Right ventricle myocardium inferior (tissue), 1 donor: ENCODE results near the gene TAOK3. TPM values are rescaled to one million over a fixed set of nuclear protein-coding genes. Genes with fewer than 3 reads are reported as not detected.
A peak's percentile ranks its signal among the peaks of the same experiment; 100 is the strongest.

Source experiments
- ATAC-seq: fragments of 200-7000 bp; cut with Tn5 transposase; one replicate; pipeline ENCODE4 v1.9.1; 2020; ENCODE audit warnings: mild to moderate bottlenecking, moderate library complexity
- DNase-seq: peaks from one replicate; pipeline ENCODE4 v3.0.0; 2021; ENCODE audit errors: missing footprints
- intact Hi-C: fragments of 100-400 bp; cut with DNase I; formaldehyde crosslinking; loops from one replicate; pipeline ENCODE4 v1.11.0; 2022
- total RNA-seq: library from RNA; stranded (reverse); fragmentation: NEBNext Ultra II Directional; extraction: Animal tissue kit (Norgen Biotek cat#: 25700); gene quantifications from one replicate; pipeline ENCODE4 v1.2.1, GENCODE V29; 2021
- donor health status: DM: no; HTN: yes; CAD: no; lungs with severe emphysema.

TAOK3 gene
- total RNA-seq, 1 donor from 2014 or later, result 20.3 TPM

- intact Hi-C loops, result loop anchor here (1.0 to 10.0 kb wide), 3 partner anchors 194 to 362 kb away; partner anchors contain the start of gene RFC5
- DNase-seq (peak; percentile 97), ATAC-seq (peak; percentile 35)
Measured at GRCh38 chr12:118376089-118377020, 3.6 kb upstream of the TAOK3 start, which contains the start of gene SUDS3. SUDS3 (plus strand) TSS chr12:118376555; CDS start chr12:118376692, 137 bp downstream.

- ATAC-seq (no peak), DNase-seq (no peak)
- intact Hi-C loops, result loop anchor here (10.0 kb wide), 1 partner anchor 361 kb away; the partner anchor contains the start of gene RFC5
Measured at GRCh38 chr12:118375348-118375747, 2.6 kb upstream of the TAOK3 start.

- ATAC-seq, result no peak
- intact Hi-C loops, result loop anchor here (5.0 to 10.0 kb wide), 2 partner anchors 238 to 360 kb away; partner anchors contain the start of genes PEBP1 and RFC5
- DNase-seq, result no peak
Measured at GRCh38 chr12:118374909-118375308, 2.2 kb upstream of the TAOK3 start.

- DNase-seq (no peak), ATAC-seq (no peak)
- intact Hi-C loops, result loop anchor here (5.0 to 10.0 kb wide), 2 partner anchors 237 to 359 kb away; partner anchors contain the start of genes PEBP1 and RFC5
Measured at GRCh38 chr12:118374126-118374725, 1.5 kb upstream of the TAOK3 start.

- intact Hi-C loops, result loop anchor here (2.0 to 10.0 kb wide), 3 partner anchors 236 to 359 kb away; partner anchors contain the start of genes PEBP1, RFC5 and WSB2
- ATAC-seq, result no peak
- no peak for DNase-seq
Measured at GRCh38 chr12:118373616-118374015, 909 bp upstream of the TAOK3 start.

- intact Hi-C loops, result loop anchor here (2.0 to 10.0 kb wide), 3 partner anchors 234 to 357 kb away; partner anchors contain the start of genes PEBP1, RFC5 and WSB2
- ATAC-seq, result no peak
Measured at GRCh38 chr12:118371321-118372282, 1.1 kb downstream of the TAOK3 start.

GRCh38 chr12:118370601-118371000 is 2.1 kb downstream of the TAOK3 start:
- intact Hi-C loops, result loop anchor here (5.0 to 10.0 kb wide), 2 partner anchors 233 to 356 kb away; partner anchors contain the start of genes PEBP1 and RFC5
- DNase-seq (no peak), ATAC-seq (no peak)

More at GRCh38 chr12:118371321-118372282, 1.1 kb downstream of the TAOK3 start:
- peak; percentile 71 for DNase-seq

- ATAC-seq, result no peak
- intact Hi-C loops, result no loop called here
- no peak for DNase-seq
Measured at GRCh38 chr12:118368821-118369220, 3.9 kb downstream of the TAOK3 start.

GRCh38 chr12:118361889-118362288 is 10.8 kb downstream of the TAOK3 start:
- intact Hi-C loops, result no loop called here
- DNase-seq (no peak), ATAC-seq (no peak)

- no peak for DNase-seq
- no peak for ATAC-seq
- intact Hi-C loops, result no loop called here
Measured at GRCh38 chr12:118361092-118361404, 11.7 kb downstream of the TAOK3 start.

GRCh38 chr12:118359541-118359915 is 13.2 kb downstream of the TAOK3 start:
- DNase-seq (no peak), ATAC-seq (no peak)
- intact Hi-C loops, result no loop called here

GRCh38 chr12:118358612-118359540 is 13.8 kb downstream of the TAOK3 start:
- intact Hi-C loops, result no loop called here
- DNase-seq (no peak), ATAC-seq (no peak)

- intact Hi-C loops, result no loop called here
Measured at GRCh38 chr12:118358008-118358359, 14.7 kb downstream of the TAOK3 start.

GRCh38 chr12:118357257-118358007 is 15.3 kb downstream of the TAOK3 start:
- intact Hi-C loops, result no loop called here
- DNase-seq (no peak), ATAC-seq (peak; percentile 72)

More at GRCh38 chr12:118358008-118358359, 14.7 kb downstream of the TAOK3 start:
- ATAC-seq (no peak), DNase-seq (no peak)

- no peak for DNase-seq
- ATAC-seq, result peak; percentile 42
- intact Hi-C loops, result no loop called here
Measured at GRCh38 chr12:118356809-118357256, 15.9 kb downstream of the TAOK3 start.

GRCh38 chr12:118355843-118356242 is 16.9 kb downstream of the TAOK3 start:
- ATAC-seq, result no peak
- intact Hi-C loops, result no loop called here
- no peak for DNase-seq

GRCh38 chr12:118354903-118355302 is 17.8 kb downstream of the TAOK3 start:
- DNase-seq, result no peak
- no peak for ATAC-seq
- intact Hi-C loops, result no loop called here
